GM12801 (cell line): ENCODE results near the gene SLC66A1.

Experiments
- CTCF ChIP-seq: IDR thresholded peaks from one replicate; pipeline ENCODE4 v1.5.1; 2011; ENCODE audit warnings: control low read depth; ENCODE audit not compliant: insufficient read length; ENCODE audit errors: extremely low read depth

The SLC66A1 gene

GRCh38 chr1:19352839-19353238 is 40.7 kb downstream of the SLC66A1 start:
- TF ChIP-seq CTCF = no peak

- TF ChIP-seq CTCF = no peak
Observed at GRCh38 chr1:19353596-19353995, 41.5 kb downstream of the SLC66A1 start.

- TF ChIP-seq CTCF = no peak
Observed at GRCh38 chr1:19354531-19354981, 42.4 kb downstream of the SLC66A1 start.

- TF ChIP-seq CTCF = no peak
Observed at GRCh38 chr1:19356266-19356665, 44.1 kb downstream of the SLC66A1 start.

GRCh38 chr1:19357299-19357986 is 45.3 kb downstream of the SLC66A1 start:
- no peak for TF ChIP-seq CTCF

- TF ChIP-seq CTCF = no peak
Observed at GRCh38 chr1:19358710-19359109, 46.6 kb downstream of the SLC66A1 start.

- TF ChIP-seq CTCF = no peak
Observed at GRCh38 chr1:19359357-19359756, 47.2 kb downstream of the SLC66A1 start.
